ENCODE results near the gene CAPN12.

Gene CAPN12

DNA sequence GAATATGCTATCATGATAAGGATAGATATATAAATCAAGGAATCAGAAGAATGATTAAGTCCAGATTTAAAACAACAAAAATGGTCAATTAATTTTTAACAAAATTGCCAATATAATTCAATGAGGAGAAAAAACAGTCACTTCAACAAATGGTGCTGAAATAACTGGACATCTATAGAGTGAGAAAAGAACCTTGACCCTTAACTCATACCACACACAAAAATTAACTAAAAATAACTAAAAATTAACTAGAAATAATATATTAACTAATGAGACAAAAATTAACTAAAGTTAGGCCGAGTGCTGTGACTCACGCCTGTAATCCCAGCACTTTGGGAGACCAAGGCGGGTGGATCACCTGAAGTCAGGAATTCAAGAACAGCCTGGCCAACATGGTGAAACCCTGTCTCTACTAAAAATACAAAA lies 19.5 kb upstream of the CAPN12 start:
- TF ChIP-seq SIN3A (IDR thresholded peaks at IDR 0.05; ENCODE audit: borderline replicate concordance, insufficient read depth, low read length) (no peak), TAF1 (IDR thresholded peaks at IDR 0.05; ENCODE audit: borderline replicate concordance, insufficient read depth, low read length) (no peak), FOXP2 (optimal IDR thresholded peaks at IDR 0.05; ENCODE audit: borderline replicate concordance, extremely low read depth, extremely low read length, insufficient read depth) (no peak), REST (IDR thresholded peaks at IDR 0.05; ENCODE audit: insufficient read depth in 1 of 2, low read depth in 2 of 2, low read length in 2 of 2) (no peak), POLR2AphosphoS5 (IDR thresholded peaks at IDR 0.05; ENCODE audit: low read depth, low read length) (no peak)

DNA sequence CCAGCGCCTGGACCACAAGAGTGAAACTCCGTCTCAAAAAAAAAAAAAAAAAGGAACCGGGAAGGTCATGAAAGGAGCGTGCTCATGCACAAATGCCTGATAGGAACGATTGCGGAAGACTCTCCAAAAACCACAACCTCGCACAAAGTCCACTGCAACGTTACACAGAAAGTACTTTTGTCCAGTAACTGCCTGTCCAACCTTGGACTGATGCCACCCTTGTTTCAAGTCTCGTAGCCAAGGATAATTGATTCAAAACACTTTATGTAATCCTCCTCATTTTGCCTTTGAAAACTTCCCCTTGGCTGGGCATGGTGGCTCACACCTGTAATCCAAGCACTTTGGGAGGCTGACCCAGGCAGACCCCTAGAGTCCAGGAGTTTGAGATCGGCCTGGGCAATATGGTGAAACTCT lies 15.3 kb upstream of the CAPN12 start:
- TF ChIP-seq TAF1 (IDR thresholded peaks at IDR 0.05; ENCODE audit: borderline replicate concordance, insufficient read depth, low read length), result no peak
- no peak for TF ChIP-seq REST (IDR thresholded peaks at IDR 0.05; ENCODE audit: insufficient read depth in 1 of 2, low read depth in 2 of 2, low read length in 2 of 2)
- TF ChIP-seq SIN3A (IDR thresholded peaks at IDR 0.05; ENCODE audit: borderline replicate concordance, insufficient read depth, low read length), result no peak
- no peak for TF ChIP-seq FOXP2 (optimal IDR thresholded peaks at IDR 0.05; ENCODE audit: borderline replicate concordance, extremely low read depth, extremely low read length, insufficient read depth)
- TF ChIP-seq POLR2AphosphoS5 (IDR thresholded peaks at IDR 0.05; ENCODE audit: low read depth, low read length), result no peak

GRCh38 chr19:38745316-38745715 lies 1.0 kb upstream of the CAPN12 start:
- no peak for TF ChIP-seq TAF1 (IDR thresholded peaks at IDR 0.05; ENCODE audit: borderline replicate concordance, insufficient read depth, low read length)
- TF ChIP-seq POLR2AphosphoS5 (IDR thresholded peaks at IDR 0.05; ENCODE audit: low read depth, low read length), result no peak
- TF ChIP-seq SIN3A (IDR thresholded peaks at IDR 0.05; ENCODE audit: borderline replicate concordance, insufficient read depth, low read length), result no peak
- TF ChIP-seq FOXP2 (optimal IDR thresholded peaks at IDR 0.05; ENCODE audit: borderline replicate concordance, extremely low read depth, extremely low read length, insufficient read depth), result no peak
- TF ChIP-seq REST (IDR thresholded peaks at IDR 0.05; ENCODE audit: insufficient read depth in 1 of 2, low read depth in 2 of 2, low read length in 2 of 2), result no peak

DNA sequence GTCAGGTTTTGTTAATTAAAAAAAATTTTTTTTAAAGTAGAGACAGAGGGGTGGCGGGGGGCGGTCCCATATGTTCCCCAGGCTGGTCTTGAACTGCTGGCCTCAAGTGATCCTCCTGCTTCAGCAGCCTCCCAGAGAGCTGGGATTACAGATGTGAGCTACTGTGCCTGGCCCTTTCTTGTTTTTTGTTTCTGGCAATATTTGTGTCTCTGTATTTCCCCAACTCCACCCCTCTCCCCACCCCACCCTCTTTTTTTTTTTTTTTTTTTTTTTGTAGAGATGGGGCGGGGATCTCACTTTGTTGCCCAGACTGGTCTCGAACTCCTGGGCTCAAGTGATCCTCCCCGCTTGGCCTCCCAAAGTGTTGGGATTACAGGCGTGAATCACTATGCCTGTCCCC lies 600 bp upstream of the CAPN12 start:
- no peak for TF ChIP-seq SIN3A (IDR thresholded peaks at IDR 0.05; ENCODE audit: borderline replicate concordance, insufficient read depth, low read length)
- TF ChIP-seq FOXP2 (optimal IDR thresholded peaks at IDR 0.05; ENCODE audit: borderline replicate concordance, extremely low read depth, extremely low read length, insufficient read depth), result no peak
- TF ChIP-seq REST (IDR thresholded peaks at IDR 0.05; ENCODE audit: insufficient read depth in 1 of 2, low read depth in 2 of 2, low read length in 2 of 2), result no peak
- TF ChIP-seq POLR2AphosphoS5 (IDR thresholded peaks at IDR 0.05; ENCODE audit: low read depth, low read length), result no peak
- TF ChIP-seq TAF1 (IDR thresholded peaks at IDR 0.05; ENCODE audit: borderline replicate concordance, insufficient read depth, low read length), result no peak

Data from PFSK-1 (cell line).